NCI-H345 treated with DMSO at 0.1 percent for 48 hours (cell line): Measurements from ENCODE around the gene ASXL3.

Experiments used
- DNase-seq: peaks from one replicate; lab custom pipeline; 2025; ENCODE audit not compliant: unreplicated experiment; lab: John Stamatoyannopoulos, UW

ASXL3 gene

GRCh38 chr18:33577685-33578517 lies at the start of gene ASXL3:
Gene ASXL3, plus strand, starts transcription at chr18:33578219. Its CDS starts 413 bp downstream, at chr18:33578632.
- DNase-seq = peak; percentile 63

GRCh38 chr18:33532978-33533377 lies 45.0 kb upstream of the ASXL3 start:
- DNase-seq = no peak

GRCh38 chr18:33536904-33537303 lies 41.1 kb upstream of the ASXL3 start:
- no peak for DNase-seq

GRCh38 chr18:33538418-33539042 lies 39.5 kb upstream of the ASXL3 start:
- DNase-seq = no peak

GRCh38 chr18:33540392-33540791 lies 37.6 kb upstream of the ASXL3 start:
- no peak for DNase-seq

- DNase-seq = no peak
Measured at GRCh38 chr18:33541316-33541715, 36.7 kb upstream of the ASXL3 start.

- no peak for DNase-seq
Measured at GRCh38 chr18:33556846-33557245, 21.2 kb upstream of the ASXL3 start.

GRCh38 chr18:33557706-33558105 lies 20.3 kb upstream of the ASXL3 start:
- no peak for DNase-seq

- DNase-seq = no peak
Measured at GRCh38 chr18:33558529-33558928, 19.5 kb upstream of the ASXL3 start.

GRCh38 chr18:33560686-33561370 lies 17.2 kb upstream of the ASXL3 start:
- no peak for DNase-seq

GRCh38 chr18:33562741-33563140 lies 15.3 kb upstream of the ASXL3 start:
- no peak for DNase-seq

GRCh38 chr18:33567705-33568104 lies 10.3 kb upstream of the ASXL3 start:
- DNase-seq = no peak

GRCh38 chr18:33571998-33572787 lies 5.8 kb upstream of the ASXL3 start:
- no peak for DNase-seq

- no peak for DNase-seq
Measured at GRCh38 chr18:33573193-33573592, 4.8 kb upstream of the ASXL3 start.

- DNase-seq = no peak
Measured at GRCh38 chr18:33575451-33575850, 2.6 kb upstream of the ASXL3 start.

- DNase-seq = peak; percentile 45
Measured at GRCh38 chr18:33576999-33577646, 896 bp upstream of the ASXL3 start.

GRCh38 chr18:33578518-33579348 lies 714 bp downstream of the ASXL3 start:
- DNase-seq = no peak

GRCh38 chr18:33579349-33580215 lies 1.6 kb downstream of the ASXL3 start:
- no peak for DNase-seq

- DNase-seq = no peak
Measured at GRCh38 chr18:33580546-33580945, 2.5 kb downstream of the ASXL3 start.
